IMR-90 (cell line): Measurements from ENCODE around the gene MSN. TPM values are rescaled to one million over a fixed set of nuclear protein-coding genes. Genes with fewer than 3 reads are reported as not detected.

Experiments used
- ATAC-seq: fragments of 200-7000 bp; cut with Tn5 transposase; 2 replicates; pipeline ENCODE4 v1.9.1; 2020; ENCODE audit warnings: low read depth, mild to moderate bottlenecking, moderate library complexity
- BruUV-seq: library from RNA; stranded (reverse); fragments of 400-500 nt; replicated peaks from 2 replicates; lab custom pipeline; 2021; lab: Mats Ljungman, UMichigan
- CTCF ChIA-PET: fragments of 300-600 bp; formaldehyde crosslinking; extraction: SDS; loops from one replicate; lab custom pipeline; 2021; ENCODE audit warnings: antibody characterized with exemption; lab: Yijun Ruan, JAX
- POLR2A ChIA-PET: fragments of 300-600 bp; sonication (Branson Sonifier 250); formaldehyde crosslinking; loops from one replicate; lab custom pipeline; 2022; ENCODE audit warnings: antibody characterized with exemption; ENCODE audit not compliant: unreplicated experiment; lab: Charles Lee
- DNase-seq: peaks from one replicate; pipeline ENCODE4 v3.0.0; 2013
- H2AFZ ChIP-seq: replicated peaks from 2 replicates; pipeline ENCODE3; 2013; ENCODE audit warnings: low read length, mild to moderate bottlenecking; ENCODE audit not compliant: poor library complexity
- H2AK5ac ChIP-seq: 2 replicates; pipeline ENCODE4 v1.6.1; 2013; ENCODE audit warnings: low read depth, low read length, inconsistent platforms
- H2AK9ac ChIP-seq: replicated peaks from 2 replicates; pipeline ENCODE3; 2013; ENCODE audit warnings: mild to moderate bottlenecking, low read depth, low read length, moderate library complexity; ENCODE audit not compliant: poor library complexity
- H2BK120ac ChIP-seq: 2 replicates; pipeline ENCODE4 v1.6.1; 2013; ENCODE audit warnings: low read depth, low read length, inconsistent platforms
- H2BK15ac ChIP-seq: 3 replicates; pipeline ENCODE4 v1.6.1; 2013; ENCODE audit warnings: low read depth, low read length, inconsistent platforms
- H2BK20ac ChIP-seq: 2 replicates; pipeline ENCODE4 v1.6.1; 2013; ENCODE audit warnings: low read depth, mild to moderate bottlenecking, inconsistent platforms, low read length, moderate library complexity
- H2BK5ac ChIP-seq: 2 replicates; pipeline ENCODE4 v1.6.1; 2013; ENCODE audit warnings: mild to moderate bottlenecking, low read depth, low read length, inconsistent platforms; ENCODE audit not compliant: poor library complexity, severe bottlenecking
- H3K14ac ChIP-seq: replicated peaks from 2 replicates; pipeline ENCODE4 v1.6.1; 2013; ENCODE audit warnings: low read depth, low read length, inconsistent platforms
- H3K18ac ChIP-seq: 2 replicates; pipeline ENCODE4 v1.6.1; 2013; ENCODE audit warnings: low read depth, low read length, control low read depth
- H3K23ac ChIP-seq: 2 replicates; pipeline ENCODE4 v1.6.1; 2013; ENCODE audit warnings: low read depth, low read length, inconsistent platforms
- H3K27ac ChIP-seq: 2 replicates; pipeline ENCODE4 v1.5.1; 2013; ENCODE audit warnings: mild to moderate bottlenecking, control low read depth, low read length; ENCODE audit not compliant: insufficient read depth
- H3K27me3 ChIP-seq: 2 replicates; pipeline ENCODE4 v1.6.1; 2013; ENCODE audit warnings: low read length; ENCODE audit not compliant: control insufficient read depth, insufficient read depth
- H3K36me3 ChIP-seq: 2 replicates; pipeline ENCODE4 v1.6.1; 2013; ENCODE audit warnings: low read length, mixed read lengths; ENCODE audit not compliant: control insufficient read depth, insufficient read depth
- H3K4ac ChIP-seq: 2 replicates; pipeline ENCODE4 v1.6.1; 2013; ENCODE audit warnings: low read depth, low read length, inconsistent platforms
- H3K4me1 ChIP-seq: 2 replicates; pipeline ENCODE4 v1.6.1; 2013; ENCODE audit warnings: low read length, mixed read lengths; ENCODE audit not compliant: control insufficient read depth, insufficient read depth
- H3K4me2 ChIP-seq: 2 replicates; pipeline ENCODE4 v1.6.1; 2013; ENCODE audit warnings: low read depth, mild to moderate bottlenecking, control low read depth, low read length, moderate library complexity
- H3K4me3 ChIP-seq: 2 replicates; pipeline ENCODE4 v1.5.1; 2013; ENCODE audit warnings: low read depth, mild to moderate bottlenecking, control low read depth, low read length, moderate library complexity; ENCODE audit not compliant: insufficient read depth
- H3K56ac ChIP-seq: 2 replicates; pipeline ENCODE4 v1.6.1; 2013; ENCODE audit warnings: low read length, inconsistent platforms; ENCODE audit not compliant: insufficient read depth; ENCODE audit errors: extremely low read depth
- H3K79me1 ChIP-seq, 2 experiments: 2 replicates each; pipeline ENCODE4 v1.6.1; 2013; ENCODE audit warnings: low read length in 2 of 2, inconsistent platforms in 1 of 2, low read depth in 1 of 2
- H3K9ac ChIP-seq: 2 replicates; pipeline ENCODE4 v1.6.1; 2013; ENCODE audit warnings: low read depth, low read length, control low read depth
- H3K9me1 ChIP-seq: 2 replicates; pipeline ENCODE4 v1.6.1; 2013; ENCODE audit warnings: low read length, inconsistent platforms; ENCODE audit not compliant: insufficient read depth
- H3K9me3 ChIP-seq: 2 replicates; pipeline ENCODE4 v1.6.1; 2013; ENCODE audit warnings: low read length; ENCODE audit not compliant: control insufficient read depth, insufficient read depth
- H4K20me1 ChIP-seq: 2 replicates; pipeline ENCODE4 v1.6.1; 2013; ENCODE audit warnings: low read length, inconsistent platforms; ENCODE audit not compliant: insufficient read depth
- H4K5ac ChIP-seq: 2 replicates; pipeline ENCODE4 v1.6.1; 2013; ENCODE audit warnings: mild to moderate bottlenecking, low read depth, low read length, control low read depth
- H4K8ac ChIP-seq, 2 experiments: 2 replicates each; pipeline ENCODE4 v1.6.1; 2013; ENCODE audit warnings: low read depth in 2 of 2, low read length in 2 of 2, control low read depth in 1 of 2, inconsistent platforms in 1 of 2
- H4K91ac ChIP-seq: 2 replicates; pipeline ENCODE4 v1.6.1; 2013; ENCODE audit warnings: low read depth, low read length, inconsistent platforms; ENCODE audit not compliant: insufficient read depth
- BHLHE40 ChIP-seq: fragments of 150-350 bp; IDR thresholded peaks from 2 replicates; pipeline ENCODE4 v1.6.1; 2016; ENCODE audit warnings: mild to moderate bottlenecking, low read depth, low read length
- CEBPB ChIP-seq: IDR thresholded peaks from 2 replicates; pipeline ENCODE4 v1.6.1; 2012; ENCODE audit warnings: low read depth, low read length, improper control_type of control experiment
- CHD1 ChIP-seq: IDR thresholded peaks from 2 replicates; pipeline ENCODE4 v1.6.1; 2012; ENCODE audit warnings: low read depth, low read length, improper control_type of control experiment
- CTCF ChIP-seq: conservative IDR thresholded peaks from 2 replicates; pipeline ENCODE4 v1.5.1; 2012; ENCODE audit warnings: mild to moderate bottlenecking, low read depth, low read length, improper control_type of control experiment
- ELK1 ChIP-seq: fragments of 150-350 bp; IDR thresholded peaks from 2 replicates; pipeline ENCODE4 v1.6.1; 2016; ENCODE audit warnings: low read depth, mild to moderate bottlenecking, low read length, moderate library complexity, borderline replicate concordance
- FOS ChIP-seq: fragments of 150-350 bp; IDR thresholded peaks from 2 replicates; pipeline ENCODE4 v1.6.1; 2016; ENCODE audit warnings: low read depth, low read length
- MAFK ChIP-seq: IDR thresholded peaks from 2 replicates; pipeline ENCODE4 v1.6.1; 2012; ENCODE audit warnings: low read depth, low read length, improper control_type of control experiment
- MAZ ChIP-seq: IDR thresholded peaks from 2 replicates; pipeline ENCODE4 v1.6.1; 2012; ENCODE audit warnings: low read depth, mild to moderate bottlenecking, low read length, improper control_type of control experiment, moderate library complexity, borderline replicate concordance
- MXI1 ChIP-seq: IDR thresholded peaks from 2 replicates; pipeline ENCODE4 v1.6.1; 2012; ENCODE audit warnings: low read depth, mild to moderate bottlenecking, low read length, moderate library complexity, borderline replicate concordance
- NFE2L2 ChIP-seq: fragments of 150-350 bp; IDR thresholded peaks from 2 replicates; pipeline ENCODE4 v1.6.1; 2016; ENCODE audit warnings: low read depth, mild to moderate bottlenecking, low read length
- POLR2A ChIP-seq: IDR thresholded peaks from 2 replicates; pipeline ENCODE4 v1.6.1; 2012; ENCODE audit warnings: mild to moderate bottlenecking, low read depth, low read length
- RAD21 ChIP-seq: IDR thresholded peaks from 2 replicates; pipeline ENCODE4 v1.6.1; 2012; ENCODE audit warnings: low read length, improper control_type of control experiment
- RCOR1 ChIP-seq: IDR thresholded peaks from 2 replicates; pipeline ENCODE4 v1.6.1; 2012; ENCODE audit warnings: mild to moderate bottlenecking, low read length, improper control_type of control experiment; ENCODE audit not compliant: insufficient replicate concordance
- RFX5 ChIP-seq: IDR thresholded peaks from 2 replicates; pipeline ENCODE4 v1.8.0; 2012; ENCODE audit warnings: low read depth, mild to moderate bottlenecking, low read length, moderate library complexity
- SMC3 ChIP-seq: fragments of 150-350 bp; IDR thresholded peaks from 2 replicates; pipeline ENCODE4 v1.6.1; 2016; ENCODE audit warnings: low read depth, mild to moderate bottlenecking, antibody characterized with exemption, low read length, moderate library complexity
- USF2 ChIP-seq: fragments of 150-350 bp; IDR thresholded peaks from 2 replicates; pipeline ENCODE4 v1.6.1; 2017; ENCODE audit warnings: mild to moderate bottlenecking, antibody characterized with exemption, low read length, low read depth
- WGBS, 2 experiments: methylation state at CpG; one replicate each; pipeline versions ENCODE4 v1.1.5 to v1.1.7; 2013; ENCODE audit warnings: missing lambda C conversion rate in 2 of 2; ENCODE audit not compliant: insufficient read length in 1 of 2; ENCODE audit errors: extremely low coverage in 2 of 2; 5-methylcytosine and 5-hydroxymethylcytosine counted together
- dilution Hi-C: fragments of 300-500 bp; cut with HindIII; formaldehyde crosslinking; loops from one replicate; pipeline ENCODE4 v1.14.3; 2018; ENCODE audit warnings: low sequenced_read_pairs; ENCODE audit not compliant: unreplicated experiment
- in situ Hi-C: fragments of 300-500 bp; cut with MboI; formaldehyde crosslinking; loops from 3 replicates; pipeline ENCODE4 v1.14.3; 2019; ENCODE audit warnings: low sequenced_read_pairs, inconsistent platforms, mixed read lengths
- intact Hi-C: fragments of 100-400 bp; cut with micrococcal nuclease; formaldehyde crosslinking; loops from 2 replicates; pipeline ENCODE4 v1.10.0; 2022
- polyA plus RNA-seq, 3 experiments: library from polyadenylated mRNA; depleted of rRNA; stranded (reverse); fragments of >200 nt; gene quantifications; 2 replicates each; pipeline ENCODE4 v1.2.3, GENCODE V29; 2012; ENCODE audit warnings: low replicate concordance in 1 of 3
- total RNA-seq: library from RNA; depleted of rRNA; stranded (reverse); fragments of >200 nt; gene quantifications from 2 replicates; pipeline ENCODE4 v1.2.3, GENCODE V29; 2012

MSN gene
- total and polyA plus RNA-seq, 2 of the 4 experiments (the other 2 are of a cell fraction) = 422 to 619 TPM

DNA sequence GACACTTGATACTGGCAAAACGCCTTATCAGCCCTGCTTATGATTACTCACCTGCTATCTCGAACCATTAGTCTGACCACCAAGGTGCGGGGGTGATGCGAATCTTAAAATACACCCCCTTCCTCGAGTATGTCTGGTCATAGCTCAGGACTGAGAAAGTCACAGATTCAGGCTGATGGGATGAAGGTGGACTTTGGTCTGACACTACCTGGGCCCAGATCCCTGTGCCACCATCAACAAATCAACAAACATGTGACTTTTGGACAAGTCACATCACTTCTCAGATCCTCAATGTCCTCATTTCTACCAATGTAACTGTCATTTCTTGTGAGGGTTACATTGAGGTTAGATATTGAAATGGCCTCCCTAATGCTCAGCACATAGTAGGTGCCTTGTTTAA lies 9.8 kb upstream of the MSN start:
- no CpG with 5 or more reads among the region's 5 CpGs for WGBS, 2 experiments
- no peaks in the 10 kb centered on the region for H3K36me3 ChIP-seq
- no peak for ATAC-seq

More for the DNA sequence above, 9.8 kb upstream of the MSN start:
- Histone ChIP-seq H3K4me3 (no peak overlapping the region), H3K9ac (no peak overlapping the region), H3K9me3 (0 out of 2 replicates have a peak, but pooled peaks cover 1% of the 10 kb centered on the region), H3K9me1 (no peaks in the 10 kb centered on the region), H3K56ac (no peak overlapping the region), H4K20me1 (no peaks in the 10 kb centered on the region), H2AK9ac (no peak overlapping the region), H3K27ac (no peak overlapping the region), H2BK15ac (no peak overlapping the region), H3K14ac (no peak overlapping the region), H4K5ac (no peak overlapping the region), H3K23ac (no peak overlapping the region), H3K4ac (no peak overlapping the region), H2BK5ac (no peak overlapping the region), H3K79me1 (no peaks in the 10 kb centered on the region), H3K4me2 (no peak overlapping the region), H2AK5ac (no peak overlapping the region), H3K18ac (no peak overlapping the region), H2AFZ (no peak overlapping the region), H2BK120ac (no peak overlapping the region), H2BK20ac (no peak overlapping the region), H4K8ac (no peak overlapping the region), H4K91ac (no peak overlapping the region), H3K4me1 (peaks cover 3% of the 10 kb centered on the region; the same call in 1 of the 2 replicates), H3K27me3 (no peaks in the 10 kb centered on the region; the same call in none of the 2 replicates)
- POLR2A ChIA-PET = no interaction called here
- CTCF ChIA-PET = no interaction called here
- dilution Hi-C loops = no loop called here
- intact Hi-C loops = no loop called here
- no TSS peak for BruUV-seq
- in situ Hi-C loops = no loop called here
- TF ChIP-seq SMC3 (no peak), ELK1 (no peak), NFE2L2 (no peak), POLR2A (no peak), BHLHE40 (no peak), RCOR1 (no peak), CEBPB (no peak), MXI1 (no peak), USF2 (no peak), FOS (no peak), RAD21 (no peak), CHD1 (no peak), RFX5 (no peak), CTCF (no peak), MAZ (no peak), MAFK (no peak)
- no peak for DNase-seq
